AG09319 (cell line): Measurements from ENCODE around the gene KIAA1210.

Source experiments
- DNase-seq: peaks from one replicate; pipeline ENCODE4 v3.0.0-alpha.2; 2010; ENCODE audit warnings: low read depth; ENCODE audit errors: extremely low read depth
- TF ChIP-seq, protein P1 (sequence below): IDR thresholded peaks from 2 replicates; pipeline ENCODE4 v1.5.1; 2011; ENCODE audit warnings: low read depth, mild to moderate bottlenecking, inconsistent platforms, low read length, moderate library complexity

Gene KIAA1210

DNA sequence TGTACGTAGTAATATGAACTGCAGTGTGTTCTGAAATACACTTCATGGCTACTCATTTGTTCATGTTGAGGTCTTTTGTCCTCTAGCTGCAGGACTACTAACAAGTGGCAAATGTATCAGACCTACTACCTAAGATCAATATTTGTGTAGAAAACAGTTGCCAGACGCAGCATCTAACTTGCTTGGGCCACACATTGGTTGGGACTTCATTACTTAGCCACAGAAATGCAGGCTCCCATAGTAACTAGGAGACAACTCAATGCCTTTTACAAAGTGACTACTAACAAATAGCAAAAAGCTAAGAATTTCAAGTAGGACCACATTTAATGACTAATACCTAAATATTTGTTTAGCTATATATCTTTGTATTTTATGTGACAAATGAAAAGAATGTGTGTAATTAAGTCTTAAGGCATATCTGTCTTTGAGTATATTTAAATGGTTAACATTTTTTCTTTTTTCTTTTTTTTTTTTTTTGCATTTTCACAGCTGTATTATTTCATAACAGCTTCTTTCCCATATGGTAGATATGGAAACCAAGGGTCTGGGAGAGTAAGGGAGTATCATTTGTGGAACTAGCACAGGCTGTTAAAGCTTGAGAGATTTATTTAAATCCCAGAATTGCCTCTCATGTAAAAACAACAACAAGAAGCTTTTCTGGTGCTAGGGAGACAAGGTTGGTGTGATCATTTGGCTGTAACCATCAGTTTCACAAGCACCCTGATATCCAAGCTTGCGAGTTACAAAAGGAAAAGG lies 52.2 kb downstream of the KIAA1210 start:
- TF ChIP-seq, protein P1, sequence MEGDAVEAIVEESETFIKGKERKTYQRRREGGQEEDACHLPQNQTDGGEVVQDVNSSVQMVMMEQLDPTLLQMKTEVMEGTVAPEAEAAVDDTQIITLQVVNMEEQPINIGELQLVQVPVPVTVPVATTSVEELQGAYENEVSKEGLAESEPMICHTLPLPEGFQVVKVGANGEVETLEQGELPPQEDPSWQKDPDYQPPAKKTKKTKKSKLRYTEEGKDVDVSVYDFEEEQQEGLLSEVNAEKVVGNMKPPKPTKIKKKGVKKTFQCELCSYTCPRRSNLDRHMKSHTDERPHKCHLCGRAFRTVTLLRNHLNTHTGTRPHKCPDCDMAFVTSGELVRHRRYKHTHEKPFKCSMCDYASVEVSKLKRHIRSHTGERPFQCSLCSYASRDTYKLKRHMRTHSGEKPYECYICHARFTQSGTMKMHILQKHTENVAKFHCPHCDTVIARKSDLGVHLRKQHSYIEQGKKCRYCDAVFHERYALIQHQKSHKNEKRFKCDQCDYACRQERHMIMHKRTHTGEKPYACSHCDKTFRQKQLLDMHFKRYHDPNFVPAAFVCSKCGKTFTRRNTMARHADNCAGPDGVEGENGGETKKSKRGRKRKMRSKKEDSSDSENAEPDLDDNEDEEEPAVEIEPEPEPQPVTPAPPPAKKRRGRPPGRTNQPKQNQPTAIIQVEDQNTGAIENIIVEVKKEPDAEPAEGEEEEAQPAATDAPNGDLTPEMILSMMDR, result no peak
- DNase-seq, result no peak

- TF ChIP-seq, protein P1, result no peak
- no peak for DNase-seq
Measured at GRCh38 chrX:119073911-119074310, 53.7 kb downstream of the KIAA1210 start.

DNA sequence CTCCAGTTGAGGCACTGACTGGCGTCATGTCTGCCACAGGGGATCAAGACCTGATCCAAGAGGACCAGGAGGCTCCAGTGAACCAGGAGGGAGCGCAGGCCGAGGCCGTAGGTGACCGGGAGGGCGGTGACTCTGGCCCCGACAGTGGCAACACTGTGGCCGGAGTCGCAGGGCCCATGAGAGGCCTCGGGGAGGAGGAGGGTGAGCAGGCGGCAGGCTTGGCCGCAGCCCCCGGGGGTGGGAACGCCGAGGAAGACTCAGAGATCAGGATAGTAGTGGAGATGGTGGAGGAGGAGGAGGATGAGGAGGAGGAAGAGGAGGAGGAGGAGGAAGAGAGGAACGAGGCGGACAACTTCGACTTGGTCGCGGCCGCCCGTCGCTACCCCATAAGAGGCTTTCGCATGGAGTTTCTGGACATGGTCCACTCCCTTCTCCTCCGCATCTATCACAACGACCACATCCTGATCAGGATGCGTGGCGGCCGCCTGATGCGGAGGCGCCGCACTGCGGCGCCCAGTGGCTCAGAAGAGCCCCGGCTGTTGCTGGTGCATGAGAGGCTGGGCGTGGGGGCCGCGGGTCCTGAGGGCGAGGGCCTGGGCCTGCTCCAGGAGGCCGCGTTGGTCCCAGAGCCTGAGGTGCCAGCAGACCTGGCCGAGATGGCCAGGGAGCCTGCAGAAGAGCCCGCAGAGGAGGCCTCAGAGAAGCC lies 54.3 kb downstream of the KIAA1210 start:
- TF ChIP-seq, protein P1, result no peak

DNA sequence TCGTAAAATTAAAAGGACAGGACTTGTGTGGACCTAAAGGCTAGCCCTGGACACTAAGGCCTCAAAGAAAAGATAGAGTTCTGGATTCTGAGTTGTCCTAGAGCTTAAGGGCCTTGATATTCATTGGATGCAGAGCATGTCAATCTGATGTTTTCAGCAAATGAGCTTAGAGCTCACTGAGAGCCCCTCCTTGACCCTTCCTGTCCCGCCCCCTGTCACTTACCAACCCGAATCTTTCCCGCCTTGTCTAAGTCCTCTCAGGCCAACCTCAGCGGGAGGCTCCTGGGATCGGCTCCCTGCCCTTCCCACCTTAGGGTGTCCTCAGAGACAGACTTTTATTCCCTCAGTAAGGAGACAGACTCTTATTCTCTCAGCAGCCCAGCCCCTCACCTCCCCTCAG lies 54.9 kb downstream of the KIAA1210 start, which contains the start of gene CT47C1:
Gene CT47C1, plus strand, starts transcription at position 250 of the 400 bp plus-strand sequence. CDS start 233 bp downstream, outside the sequence.
- no peak for DNase-seq
- TF ChIP-seq, protein P1, result no peak

More for the DNA sequence above, 54.3 kb downstream of the KIAA1210 start:
- no peak for DNase-seq

- TF ChIP-seq, protein P1, result no peak
- no peak for DNase-seq
Measured at GRCh38 chrX:119071381-119071780, 56.2 kb downstream of the KIAA1210 start.

- TF ChIP-seq, protein P1, result no peak
- DNase-seq, result no peak
Measured at GRCh38 chrX:119069762-119070161, 57.9 kb downstream of the KIAA1210 start.

- TF ChIP-seq, protein P1, result no peak
- DNase-seq, result no peak
Measured at GRCh38 chrX:119069128-119069527, 58.5 kb downstream of the KIAA1210 start.
